ENCODE data around the gene SERPINB6. TPM values are rescaled to one million over a fixed set of nuclear protein-coding genes. Genes with fewer than 3 reads are reported as not detected.
A peak's percentile ranks its signal among the peaks of the same experiment; 100 is the strongest.
"Not testable (repeated sequence)": the region's sequence is repeated elsewhere in the genome, so short reads cannot be mapped to it uniquely, and the experiment has no call there.

SERPINB6 gene
- total RNA-seq, 1 donor from 2014 or later: 120 TPM

DNA sequence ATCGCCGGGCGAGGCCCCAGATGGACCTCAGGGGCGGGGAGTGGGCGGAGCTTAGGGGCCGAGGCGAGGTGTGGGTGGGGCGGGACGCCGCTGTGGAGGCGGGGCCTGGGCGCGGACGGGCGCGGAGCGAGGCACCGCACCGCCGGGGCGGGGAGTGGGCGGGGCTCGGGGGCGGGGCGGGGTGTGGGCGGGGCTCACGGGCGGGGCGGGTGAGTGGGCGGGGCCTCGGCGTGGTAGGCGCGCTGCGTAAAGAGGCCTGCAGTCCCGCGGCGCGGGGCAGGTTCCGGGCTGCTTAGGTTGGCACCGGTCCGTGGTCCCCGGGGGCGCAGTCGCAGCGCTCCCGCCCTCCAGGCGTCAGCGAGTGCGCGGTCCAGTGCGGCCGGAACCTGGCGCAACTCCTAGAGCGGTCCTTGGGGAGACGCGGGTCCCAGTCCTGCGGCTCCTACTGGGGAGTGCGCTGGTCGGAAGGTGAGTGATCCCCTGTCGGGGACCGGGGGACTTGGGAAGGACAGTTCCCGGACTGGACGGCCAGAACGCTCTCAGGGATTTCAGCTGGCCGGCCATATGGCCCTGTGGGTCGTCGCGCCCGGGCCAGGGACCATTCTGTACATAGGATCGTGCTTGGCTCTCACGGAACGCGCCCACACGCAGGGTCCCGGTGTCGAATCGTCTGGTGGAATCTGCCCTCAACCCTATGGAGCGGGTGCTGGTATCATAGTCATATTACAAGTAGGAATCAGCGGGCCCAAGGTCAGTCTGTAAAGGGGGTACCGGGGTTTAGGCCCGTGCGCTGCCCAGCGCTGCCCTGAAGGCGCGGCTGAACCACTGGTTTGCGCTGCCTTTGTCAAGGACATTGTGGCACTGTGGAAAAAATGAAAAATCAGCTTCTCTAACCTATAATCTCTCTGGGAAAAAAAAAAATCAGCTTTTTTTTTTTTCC, 28.5 kb upstream of the SERPINB6 start, which contains the start of gene NQO2:
TSS of gene NQO2 (plus strand) at position 277 of the 940 bp plus-strand sequence. CDS start 6,659 bp downstream, outside the sequence.
- TF ChIP-seq, protein P1, sequence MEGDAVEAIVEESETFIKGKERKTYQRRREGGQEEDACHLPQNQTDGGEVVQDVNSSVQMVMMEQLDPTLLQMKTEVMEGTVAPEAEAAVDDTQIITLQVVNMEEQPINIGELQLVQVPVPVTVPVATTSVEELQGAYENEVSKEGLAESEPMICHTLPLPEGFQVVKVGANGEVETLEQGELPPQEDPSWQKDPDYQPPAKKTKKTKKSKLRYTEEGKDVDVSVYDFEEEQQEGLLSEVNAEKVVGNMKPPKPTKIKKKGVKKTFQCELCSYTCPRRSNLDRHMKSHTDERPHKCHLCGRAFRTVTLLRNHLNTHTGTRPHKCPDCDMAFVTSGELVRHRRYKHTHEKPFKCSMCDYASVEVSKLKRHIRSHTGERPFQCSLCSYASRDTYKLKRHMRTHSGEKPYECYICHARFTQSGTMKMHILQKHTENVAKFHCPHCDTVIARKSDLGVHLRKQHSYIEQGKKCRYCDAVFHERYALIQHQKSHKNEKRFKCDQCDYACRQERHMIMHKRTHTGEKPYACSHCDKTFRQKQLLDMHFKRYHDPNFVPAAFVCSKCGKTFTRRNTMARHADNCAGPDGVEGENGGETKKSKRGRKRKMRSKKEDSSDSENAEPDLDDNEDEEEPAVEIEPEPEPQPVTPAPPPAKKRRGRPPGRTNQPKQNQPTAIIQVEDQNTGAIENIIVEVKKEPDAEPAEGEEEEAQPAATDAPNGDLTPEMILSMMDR (conservative IDR thresholded peaks at IDR 0.05; ENCODE audit: low read depth, low read length): no peak
- no peak for DNase-seq (ENCODE audit: low read depth)
- H3K4me3 ChIP-seq (ENCODE audit: low read depth, low read length): peak within 1 kb of the TSS; percentile 82

DNA sequence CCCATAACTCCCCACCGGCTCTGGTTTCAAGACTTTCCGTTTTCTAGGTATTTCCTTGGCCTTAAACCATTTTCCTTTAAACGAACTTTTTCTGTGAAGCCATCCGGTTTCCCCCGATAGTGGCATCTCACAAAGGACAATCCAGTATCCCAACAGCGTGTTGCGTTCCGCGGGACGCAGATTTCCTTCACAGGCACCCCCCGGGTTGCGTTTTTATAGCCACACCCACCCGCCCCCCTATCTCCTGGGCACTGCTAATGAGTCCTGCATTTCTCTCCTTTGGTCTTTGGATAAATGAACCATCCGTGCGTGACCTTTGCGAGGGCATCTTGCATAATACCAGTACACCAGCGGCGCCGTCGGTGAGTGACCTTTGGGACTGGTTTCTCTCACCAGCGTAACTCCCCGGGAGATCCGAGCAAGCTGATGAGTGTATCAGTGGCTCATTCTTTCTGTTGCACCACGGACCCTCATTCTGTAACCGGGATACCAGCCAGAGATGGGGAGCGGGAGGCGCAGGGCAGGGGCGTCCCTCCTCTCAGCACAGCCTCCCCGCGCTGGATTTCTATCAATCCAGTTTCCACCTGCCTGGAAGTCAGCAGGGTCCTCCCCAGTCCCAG, 27.7 kb upstream of the SERPINB6 start:
- peak overlapping the region; percentile 64 for H3K4me3 ChIP-seq (ENCODE audit: low read depth, low read length)
- TF ChIP-seq, protein P1 (conservative IDR thresholded peaks at IDR 0.05; ENCODE audit: low read depth, low read length): no peak
- DNase-seq (ENCODE audit: low read depth): peak; percentile 80

DNA sequence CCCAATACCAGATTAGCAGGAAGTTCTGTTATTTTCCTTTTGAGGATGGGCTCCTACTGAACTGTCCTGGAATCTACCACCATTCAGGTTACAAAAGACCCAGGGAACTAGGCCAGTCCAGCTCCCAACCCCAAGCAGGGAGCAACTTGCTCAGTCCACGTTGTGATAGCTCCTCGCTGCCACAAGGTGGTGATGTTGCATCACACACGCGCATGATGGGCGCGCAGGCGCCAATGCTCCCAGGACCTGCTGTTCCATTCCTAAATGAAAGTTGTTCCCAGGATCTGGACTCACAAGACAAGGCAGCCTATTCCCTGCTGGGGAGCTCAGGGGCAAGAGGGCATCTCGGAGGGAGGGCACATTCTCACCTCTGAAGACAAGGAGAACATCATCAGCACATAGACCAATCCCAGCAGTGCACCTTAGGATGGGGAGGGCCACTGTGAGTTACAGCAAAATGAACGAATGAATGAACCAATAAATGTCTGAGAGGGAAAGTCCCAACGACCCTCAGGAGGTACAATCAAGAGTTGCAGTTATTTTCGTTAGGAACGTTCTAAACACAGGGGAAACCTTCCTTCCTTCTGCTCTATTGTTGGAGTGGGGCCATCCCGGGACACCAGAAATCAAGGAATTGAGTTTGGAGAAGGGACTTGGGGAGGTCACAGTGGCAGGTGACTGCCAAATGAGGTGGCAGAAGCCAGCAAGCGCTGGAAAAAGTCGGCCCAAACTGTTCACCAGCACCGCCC, 27.1 kb upstream of the SERPINB6 start:
- TF ChIP-seq, protein P1 (conservative IDR thresholded peaks at IDR 0.05; ENCODE audit: low read depth, low read length): peak; percentile 48
- peak overlapping the region; percentile 64 for H3K4me3 ChIP-seq (ENCODE audit: low read depth, low read length)
- not testable (repeated sequence) for DNase-seq (ENCODE audit: low read depth)

DNA sequence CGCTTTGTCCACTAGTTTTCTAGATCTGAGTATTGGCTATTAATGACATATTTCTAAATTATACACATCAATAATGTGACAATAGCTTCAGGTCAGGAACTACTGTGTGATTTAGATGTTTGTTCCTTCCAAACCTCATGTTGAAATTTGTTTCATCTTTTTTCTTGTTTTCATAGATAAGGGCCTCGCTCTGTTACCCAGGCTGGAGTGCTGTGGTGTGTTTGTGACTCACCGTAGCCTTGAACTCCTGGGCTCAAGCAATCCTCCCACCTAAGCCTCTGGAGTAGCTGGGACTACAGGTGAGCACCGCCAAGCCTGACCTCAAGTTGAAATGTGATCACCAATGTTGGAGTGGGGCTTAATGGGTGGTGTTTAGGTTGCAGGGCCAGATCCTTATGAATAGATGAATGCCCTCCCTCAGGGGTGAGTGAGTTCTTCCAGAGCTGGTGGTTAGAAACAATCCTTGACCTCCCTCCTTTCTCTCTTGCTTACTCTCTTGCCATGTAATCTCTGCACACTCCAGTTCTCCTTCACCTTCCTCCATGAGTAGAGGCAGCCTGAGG, 22.5 kb upstream of the SERPINB6 start:
- H3K4me3 ChIP-seq (ENCODE audit: low read depth, low read length): no peak overlapping the region
- TF ChIP-seq, protein P1 (conservative IDR thresholded peaks at IDR 0.05; ENCODE audit: low read depth, low read length): no peak
- no peak for DNase-seq (ENCODE audit: low read depth)

DNA sequence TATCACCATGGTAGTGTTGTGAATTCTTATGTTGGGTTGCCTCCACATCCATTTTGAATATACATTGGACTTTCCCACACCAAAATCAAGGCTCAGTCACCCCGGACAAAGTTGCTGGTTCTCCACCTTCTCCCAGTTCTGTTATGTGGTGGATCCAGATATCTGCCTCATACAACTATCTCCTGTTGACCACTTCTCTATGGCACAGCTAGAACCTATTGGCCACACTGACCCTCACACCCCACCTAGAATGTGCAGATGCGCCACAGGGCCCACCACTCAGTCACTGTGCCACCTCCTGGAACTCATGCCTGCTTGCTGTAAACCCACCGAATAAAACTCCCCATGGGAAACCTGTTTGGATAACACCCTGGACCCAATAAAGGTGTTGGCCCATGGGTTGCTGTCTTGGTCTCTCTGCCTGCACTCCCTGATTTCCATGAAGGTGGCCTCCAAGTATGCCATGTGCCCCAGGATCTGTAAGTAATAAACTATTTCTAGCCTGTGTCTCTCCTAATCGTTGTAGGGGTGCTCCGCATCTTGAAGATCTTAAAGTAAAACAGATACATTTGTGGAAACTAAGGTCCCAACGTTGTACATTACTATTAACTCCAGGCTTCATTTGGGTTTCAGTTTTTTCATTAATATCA, 21.1 kb upstream of the SERPINB6 start:
- TF ChIP-seq, protein P1 (conservative IDR thresholded peaks at IDR 0.05; ENCODE audit: low read depth, low read length): no peak
- H3K4me3 ChIP-seq (ENCODE audit: low read depth, low read length): no peak overlapping the region
- no peak for DNase-seq (ENCODE audit: low read depth)

DNA sequence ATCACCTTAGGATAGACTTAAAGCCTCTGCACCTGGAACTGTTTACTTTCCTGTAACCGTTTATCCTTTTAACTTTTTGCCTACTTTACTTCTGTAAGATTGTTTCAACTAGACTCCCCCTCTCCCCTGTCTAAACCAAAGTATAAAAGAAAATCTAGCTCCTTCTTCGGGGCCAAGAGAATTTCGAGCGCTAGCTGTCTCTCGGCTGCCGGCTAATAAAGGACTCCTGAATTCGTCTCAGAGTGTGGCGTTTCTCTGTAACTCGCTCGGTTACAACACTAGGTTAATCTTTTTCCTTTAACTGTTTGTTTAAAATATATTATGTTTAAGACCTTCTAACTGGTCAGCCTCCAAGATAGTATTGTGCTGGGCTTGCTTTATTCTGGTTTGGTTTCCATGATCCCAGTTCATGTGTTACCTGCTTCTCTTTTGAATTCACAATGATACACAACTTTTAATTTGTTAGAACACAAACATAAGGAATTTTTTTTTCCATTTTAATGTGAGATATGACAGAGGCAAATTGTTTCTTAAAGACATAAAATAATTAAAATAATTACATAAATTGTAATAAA, 19.7 kb upstream of the SERPINB6 start:
- H3K4me3 ChIP-seq (ENCODE audit: low read depth, low read length): peak overlapping the region; percentile 89
- TF ChIP-seq, protein P1 (conservative IDR thresholded peaks at IDR 0.05; ENCODE audit: low read depth, low read length): no peak
- DNase-seq (ENCODE audit: low read depth): no peak

All from epithelial cell of proximal tubule (primary cell).